HG02973 (cell line): ENCODE results near the gene TMEM125.

Experiments
- ATAC-seq: cut with Tn5 transposase; IDR thresholded peaks from one replicate; pipeline ENCODE4 v1.9.1; 2021; ENCODE audit warnings: moderate library complexity; ENCODE audit not compliant: unreplicated experiment

TMEM125 gene

GRCh38 chr1:43272576-43273571, 3.1 kb downstream of the TMEM125 start:
- ATAC-seq, result no peak

- no peak for ATAC-seq
Measured at GRCh38 chr1:43273708-43274107, 3.9 kb downstream of the TMEM125 start.

GRCh38 chr1:43274125-43274803, 4.5 kb downstream of the TMEM125 start:
- no peak for ATAC-seq

- no peak for ATAC-seq
Measured at GRCh38 chr1:43274804-43275180, 5.0 kb downstream of the TMEM125 start.

- ATAC-seq, result no peak
Measured at GRCh38 chr1:43275826-43276620, 6.2 kb downstream of the TMEM125 start.

GRCh38 chr1:43276673-43277072, 6.9 kb downstream of the TMEM125 start:
- ATAC-seq, result no peak

- ATAC-seq, result no peak
Measured at GRCh38 chr1:43277116-43277876, 7.5 kb downstream of the TMEM125 start.

GRCh38 chr1:43279161-43279560, 9.4 kb downstream of the TMEM125 start:
- no peak for ATAC-seq

GRCh38 chr1:43279666-43280065, 9.9 kb downstream of the TMEM125 start:
- no peak for ATAC-seq

- ATAC-seq, result no peak
Measured at GRCh38 chr1:43280692-43281091, 10.9 kb downstream of the TMEM125 start.

GRCh38 chr1:43282220-43283195, 12.7 kb downstream of the TMEM125 start:
- ATAC-seq, result no peak

GRCh38 chr1:43284065-43284464, 14.3 kb downstream of the TMEM125 start:
- ATAC-seq, result no peak

- no peak for ATAC-seq
Measured at GRCh38 chr1:43284546-43285110, 14.8 kb downstream of the TMEM125 start.

GRCh38 chr1:43285269-43285990, 15.6 kb downstream of the TMEM125 start, which contains the start of gene C1orf210:
C1orf210 (minus strand) TSS chr1:43285581; CDS start chr1:43283270, 2,311 bp downstream.
- ATAC-seq, result no peak

- ATAC-seq, result no peak
Measured at GRCh38 chr1:43286115-43286514, 16.3 kb downstream of the TMEM125 start.

GRCh38 chr1:43286533-43286932, 16.8 kb downstream of the TMEM125 start:
- no peak for ATAC-seq

GRCh38 chr1:43288058-43288784, 18.4 kb downstream of the TMEM125 start:
- ATAC-seq, result no peak
